ENCODE measurements around the gene ADCK2. TPM values are rescaled to one million over a fixed set of nuclear protein-coding genes. Genes with fewer than 3 reads are reported as not detected.
"Not testable (repeated sequence)": the region's sequence is repeated elsewhere in the genome, so short reads cannot be mapped to it uniquely, and the experiment has no call there.

Gene ADCK2
- total RNA-seq, 1 experiment from 2014 or later: 17.3 TPM

DNA sequence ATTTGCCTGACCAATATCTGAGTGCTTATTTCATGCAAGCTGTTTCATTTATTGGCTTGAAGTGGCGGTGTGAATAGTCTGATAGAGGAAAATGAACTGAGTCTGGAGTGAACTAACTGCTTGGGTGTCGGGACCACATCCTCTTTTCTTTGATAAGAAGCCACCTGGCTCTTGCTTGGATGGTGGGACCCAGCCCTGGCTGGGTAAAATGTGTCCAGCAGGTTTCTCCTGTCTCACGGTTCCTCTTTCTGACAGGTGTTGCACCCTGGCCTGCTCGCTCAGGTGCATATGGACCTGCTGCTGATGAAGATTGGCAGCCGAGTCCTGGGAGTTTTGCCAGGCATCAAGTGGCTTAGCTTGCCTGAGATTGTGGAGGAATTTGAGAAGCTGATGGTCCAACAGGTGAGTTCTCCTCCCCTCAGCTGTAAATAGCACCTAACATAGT lies 1.6 kb downstream of the ADCK2 start:
- Histone ChIP-seq H3K36me3 (no peaks in the 10 kb centered on the region), H3K4me1 (peaks cover 3% of the 10 kb centered on the region; the same call in 1 of the 2 replicates), H3K4me3 (no peak overlapping the region), H3K9me3 (replicated peaks) (no peaks in the 10 kb centered on the region), H3K27me3 (no peaks in the 10 kb centered on the region), H3K27ac (no peak overlapping the region)
- no peak for DNase-seq

DNA sequence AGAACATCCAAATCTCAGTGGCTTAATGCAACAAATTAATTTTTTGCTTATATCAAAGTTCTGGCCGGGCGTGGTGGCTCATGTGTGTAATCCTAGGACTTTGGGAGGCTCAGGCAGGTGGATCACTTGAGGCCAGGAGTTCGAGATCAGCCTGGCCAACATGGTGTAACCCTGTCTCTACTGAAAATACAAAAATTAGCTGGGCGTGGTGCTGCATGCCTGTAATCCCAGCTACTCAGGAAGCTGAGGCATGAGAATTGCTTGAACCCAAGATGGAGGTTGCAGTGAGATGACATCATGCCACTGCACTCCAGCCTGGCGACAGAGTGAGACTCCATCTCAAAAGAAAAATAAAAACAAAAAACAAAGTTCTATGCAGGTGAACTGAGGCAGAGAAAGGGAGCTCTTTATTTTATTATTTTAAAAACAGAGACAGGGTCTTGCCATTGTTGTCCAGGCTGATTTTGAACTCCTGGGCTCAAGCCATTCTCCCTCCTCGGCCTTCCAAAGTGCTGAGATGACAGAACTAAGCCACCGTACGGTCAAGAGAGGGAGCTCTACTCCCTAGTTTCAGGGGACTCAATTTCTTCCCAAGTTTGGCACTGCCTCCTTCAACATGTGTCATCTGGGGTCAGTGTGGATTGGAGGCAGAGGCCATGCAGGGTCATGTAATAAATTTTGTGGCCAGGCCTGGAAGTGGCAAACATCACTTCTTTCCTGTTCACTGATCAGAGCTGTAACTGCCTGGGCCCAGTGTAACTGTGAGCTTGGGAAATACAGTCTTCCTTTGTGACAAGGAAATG lies 2.4 kb downstream of the ADCK2 start:
- H3K4me3 ChIP-seq: no peak overlapping the region
- no peaks in the 10 kb centered on the region for H3K36me3 ChIP-seq
- H3K9me3 ChIP-seq (replicated peaks): no peaks in the 10 kb centered on the region
- H3K27ac ChIP-seq: no peak overlapping the region
- peak; percentile 45 to 71 for DNase-seq
- H3K4me1 ChIP-seq: peaks cover 3% of the 10 kb centered on the region; the same call in 1 of the 2 replicates
- H3K27me3 ChIP-seq: no peaks in the 10 kb centered on the region

DNA sequence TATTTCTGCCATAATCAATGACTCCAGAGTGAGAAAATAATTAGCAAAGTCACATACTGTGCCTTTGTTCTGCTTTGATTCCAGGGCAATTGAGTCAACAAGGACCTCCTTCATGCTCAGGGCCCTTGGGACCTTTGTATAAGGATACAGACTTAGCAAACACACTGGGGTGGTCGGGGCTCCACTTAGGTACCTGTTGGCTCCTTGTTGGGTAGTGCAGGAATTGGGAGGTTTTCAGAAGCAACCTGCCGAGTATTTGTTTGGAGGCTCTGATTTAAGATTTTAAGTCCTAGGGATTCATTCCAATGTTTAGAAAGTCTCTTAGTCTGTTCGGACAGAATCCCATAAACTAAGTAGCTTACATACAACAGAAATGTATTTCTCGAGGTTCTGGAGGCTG lies 3.0 kb downstream of the ADCK2 start:
- Histone ChIP-seq H3K27me3 (no peaks in the 10 kb centered on the region), H3K4me3 (no peak overlapping the region), H3K9me3 (replicated peaks) (no peaks in the 10 kb centered on the region), H3K4me1 (peaks cover 3% of the 10 kb centered on the region; the same call in 1 of the 2 replicates), H3K27ac (no peak overlapping the region), H3K36me3 (no peaks in the 10 kb centered on the region)
- no peak for DNase-seq

DNA sequence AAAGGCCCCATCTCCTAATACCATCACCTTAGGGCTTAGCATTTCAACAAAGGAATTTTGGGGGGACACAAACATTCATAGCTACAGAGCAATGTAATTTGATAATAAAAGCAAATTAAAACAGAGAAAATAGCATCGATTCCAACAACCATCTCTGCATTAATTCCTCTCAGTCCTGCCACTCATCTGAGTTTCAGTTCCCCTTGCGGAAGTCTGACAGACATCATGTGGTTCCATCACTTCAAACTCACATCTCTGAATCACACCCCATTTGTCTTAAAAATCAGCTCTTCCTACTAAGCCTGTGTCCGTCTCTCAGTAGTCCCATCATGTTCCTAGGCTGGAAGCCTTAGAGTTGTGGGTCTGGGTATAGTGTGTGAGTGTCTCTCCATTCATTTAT lies 3.6 kb downstream of the ADCK2 start:
- Histone ChIP-seq H3K27me3 (no peaks in the 10 kb centered on the region), H3K27ac (no peak overlapping the region)
- no peak for DNase-seq

DNA sequence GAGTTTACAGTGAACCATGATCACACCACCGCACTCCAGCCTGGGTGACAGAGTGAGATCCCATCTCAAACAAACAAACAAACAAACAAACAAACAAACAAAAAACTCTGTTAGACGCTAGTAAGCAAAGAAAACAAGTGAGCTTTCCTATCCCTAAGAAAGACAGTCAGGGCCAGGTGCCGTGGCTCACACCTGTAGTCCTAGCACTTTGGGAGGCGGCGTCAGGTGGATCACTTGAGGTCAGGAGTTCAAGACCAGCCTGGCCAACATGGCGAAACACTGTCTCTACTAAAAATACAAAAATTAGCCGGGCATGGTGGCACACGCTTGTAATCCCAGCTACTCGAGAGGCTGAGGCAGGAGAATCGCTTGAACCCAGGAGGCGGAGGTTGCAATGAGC lies 4.2 kb downstream of the ADCK2 start:
- not testable (repeated sequence) for H3K4me1 ChIP-seq; H3K9me3 ChIP-seq (replicated peaks); DNase-seq; H3K36me3 ChIP-seq; H3K27ac ChIP-seq; H3K4me3 ChIP-seq; H3K27me3 ChIP-seq

More for the DNA sequence above, 3.6 kb downstream of the ADCK2 start:
- Histone ChIP-seq H3K4me1 (peaks cover 3% of the 10 kb centered on the region; the same call in 1 of the 2 replicates), H3K9me3 (replicated peaks) (no peaks in the 10 kb centered on the region), H3K36me3 (no peaks in the 10 kb centered on the region), H3K4me3 (no peak overlapping the region)

DNA sequence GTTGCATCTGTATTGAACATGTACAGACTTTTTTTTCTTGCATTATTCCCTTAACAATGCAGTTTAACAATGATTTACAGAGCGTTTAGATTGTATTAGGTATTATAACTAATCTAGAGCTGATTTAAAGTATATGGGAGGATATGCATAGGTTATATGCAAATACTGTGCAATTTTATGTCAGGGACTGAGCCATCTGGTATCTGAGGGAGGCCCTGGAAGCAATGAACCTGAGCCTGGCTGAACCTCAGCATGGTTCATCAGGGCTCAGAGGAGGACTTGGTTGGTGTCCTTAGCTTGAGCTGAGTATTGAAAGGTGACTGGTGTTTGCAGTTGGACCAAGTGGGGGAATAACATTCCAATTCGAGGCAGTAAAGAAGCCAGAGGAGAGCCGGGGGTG lies 4.8 kb downstream of the ADCK2 start:
- Histone ChIP-seq H3K9me3 (replicated peaks) (no peaks in the 10 kb centered on the region), H3K36me3 (no peaks in the 10 kb centered on the region), H3K27me3 (no peaks in the 10 kb centered on the region), H3K4me3 (no peak overlapping the region), H3K4me1 (peaks cover 3% of the 10 kb centered on the region; the same call in 1 of the 2 replicates), H3K27ac (no peak overlapping the region)
- no peak for DNase-seq

DNA sequence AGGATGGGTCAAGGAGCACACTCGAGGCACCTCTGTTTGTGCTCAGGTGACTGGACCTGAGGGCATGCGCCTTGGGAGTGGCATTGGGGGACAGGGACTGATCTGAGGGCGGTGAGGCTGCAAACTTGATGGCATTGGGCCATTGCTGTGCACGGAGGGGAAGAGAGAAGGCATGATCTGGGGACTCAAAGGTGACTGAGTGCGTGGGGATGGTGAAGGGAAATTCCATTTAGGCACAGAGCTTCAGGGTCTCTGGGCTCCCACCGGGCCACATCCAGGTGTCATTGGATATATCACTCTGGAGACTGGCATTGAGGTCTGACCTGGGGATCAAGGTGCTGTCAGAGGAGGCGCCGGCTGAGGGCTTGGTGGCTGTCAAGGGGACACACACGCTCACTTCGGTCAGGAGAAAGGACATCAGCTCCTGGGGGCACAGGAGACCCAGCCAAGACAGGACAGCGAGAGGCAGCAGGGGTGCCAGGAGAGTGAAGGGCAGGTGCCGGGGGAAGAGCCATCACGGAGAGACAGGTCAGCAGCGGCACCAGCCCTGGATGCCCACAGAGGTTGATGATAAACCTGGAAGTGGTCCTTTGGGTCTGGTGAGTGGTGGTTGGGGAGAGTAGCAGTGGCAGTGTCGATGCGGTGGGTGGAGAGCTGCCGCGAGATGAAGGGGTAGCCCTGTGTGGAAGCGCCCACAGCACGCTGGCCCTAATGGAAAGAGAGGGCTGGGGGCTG lies 5.5 kb downstream of the ADCK2 start:
- Histone ChIP-seq H3K4me1 (peaks cover 6% of the 10 kb centered on the region), H3K36me3 (no peaks in the 10 kb centered on the region), H3K27ac (no peak overlapping the region), H3K9me3 (replicated peaks) (no peaks in the 10 kb centered on the region), H3K4me3 (no peak overlapping the region), H3K27me3 (no peaks in the 10 kb centered on the region)
- DNase-seq: no peak

DNA sequence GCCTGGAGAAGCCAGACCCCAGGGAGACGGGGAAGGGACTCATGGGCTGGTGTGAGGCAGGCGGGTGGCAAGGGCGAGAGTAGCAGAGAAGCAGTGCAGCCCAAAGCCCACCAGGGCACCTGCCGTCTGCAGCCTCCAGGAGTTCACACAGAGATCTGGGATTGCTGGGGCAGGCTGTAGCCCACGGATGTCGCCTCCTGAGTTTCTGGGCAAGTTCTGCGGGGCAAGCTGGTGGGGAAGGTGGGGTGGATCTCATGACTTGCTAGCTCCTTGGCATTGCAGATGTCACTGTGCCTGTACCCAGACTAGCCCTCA lies 6.0 kb downstream of the ADCK2 start:
- Histone ChIP-seq H3K4me3 (no peak overlapping the region), H3K27ac (no peak overlapping the region), H3K36me3 (no peaks in the 10 kb centered on the region), H3K9me3 (replicated peaks) (no peaks in the 10 kb centered on the region), H3K27me3 (no peaks in the 10 kb centered on the region), H3K4me1 (peaks cover 11% of the 10 kb centered on the region)
- no peak for DNase-seq

DNA sequence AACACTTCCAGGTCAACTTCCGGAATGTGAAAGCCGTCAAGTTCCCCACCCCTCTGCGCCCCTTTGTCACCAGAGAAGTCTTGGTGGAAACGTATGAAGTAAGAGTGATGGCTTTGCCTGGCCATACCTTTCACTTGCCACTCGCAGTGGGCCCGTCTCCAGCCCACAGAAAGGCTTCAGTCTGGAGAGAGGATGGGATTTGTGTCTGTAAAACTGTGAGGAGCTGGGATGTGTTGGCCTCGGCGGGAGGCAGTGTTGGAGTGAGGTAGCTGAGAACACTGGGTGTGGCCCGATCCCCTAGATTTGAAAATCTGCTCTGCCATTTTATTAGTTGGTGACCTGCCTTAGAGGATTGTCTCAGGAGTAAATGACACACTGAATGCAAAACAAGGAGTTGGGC lies 6.4 kb downstream of the ADCK2 start:
- Histone ChIP-seq H3K27ac (no peak overlapping the region), H3K9me3 (replicated peaks) (no peaks in the 10 kb centered on the region), H3K4me1 (peaks cover 15% of the 10 kb centered on the region), H3K36me3 (no peaks in the 10 kb centered on the region), H3K27me3 (no peaks in the 10 kb centered on the region), H3K4me3 (no peak overlapping the region)
- no peak for DNase-seq

DNA sequence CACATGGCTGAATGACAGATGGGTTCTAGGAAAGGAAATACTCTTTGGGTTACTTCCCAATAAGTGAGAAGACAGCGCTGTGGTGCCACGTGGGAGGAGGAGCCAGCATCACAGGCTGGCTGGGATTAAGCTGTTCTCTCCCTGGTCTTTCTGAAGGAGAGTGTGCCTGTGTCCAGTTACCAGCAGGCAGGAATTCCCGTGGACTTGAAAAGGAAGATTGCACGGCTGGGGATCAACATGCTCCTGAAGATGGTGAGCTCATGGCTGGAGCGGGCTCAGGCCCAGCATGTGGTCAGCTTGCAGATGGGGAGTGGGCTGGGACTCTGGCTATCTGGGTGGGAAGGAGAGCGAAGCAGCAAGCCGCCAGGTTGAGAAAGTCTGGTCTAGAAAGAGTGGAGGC lies 8.1 kb downstream of the ADCK2 start:
- no peaks in the 10 kb centered on the region for H3K36me3 ChIP-seq
- H3K27me3 ChIP-seq: no peaks in the 10 kb centered on the region
- no peak for DNase-seq
- H3K4me3 ChIP-seq: no peak overlapping the region
- no peaks in the 10 kb centered on the region for H3K9me3 ChIP-seq (replicated peaks)
- H3K4me1 ChIP-seq: peaks cover 12% of the 10 kb centered on the region
- no peak overlapping the region for H3K27ac ChIP-seq

DNA sequence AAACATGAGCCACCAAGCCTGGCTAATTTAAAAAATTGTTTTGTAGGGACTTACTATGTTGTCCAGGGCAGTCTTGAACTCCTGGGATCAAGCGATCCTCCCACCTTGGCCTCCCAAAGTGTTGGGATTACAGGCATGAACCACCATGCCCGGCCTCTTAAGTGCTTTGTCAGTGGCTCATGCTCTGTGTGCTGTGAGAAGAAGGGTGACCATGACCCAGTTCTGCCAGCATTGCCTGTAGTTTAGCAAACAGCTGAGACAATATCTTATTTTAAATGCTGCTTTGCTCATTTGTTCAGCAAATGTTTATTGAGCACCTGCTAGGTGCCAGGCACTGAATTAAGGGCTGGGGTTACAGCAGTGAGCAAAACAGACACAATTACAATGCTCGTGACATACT lies 9.0 kb downstream of the ADCK2 start:
- Histone ChIP-seq H3K9me3 (replicated peaks) (no peaks in the 10 kb centered on the region), H3K27ac (no peak overlapping the region), H3K36me3 (no peaks in the 10 kb centered on the region), H3K4me1 (peaks cover 12% of the 10 kb centered on the region), H3K4me3 (no peak overlapping the region), H3K27me3 (no peaks in the 10 kb centered on the region)
- no peak for DNase-seq

DNA sequence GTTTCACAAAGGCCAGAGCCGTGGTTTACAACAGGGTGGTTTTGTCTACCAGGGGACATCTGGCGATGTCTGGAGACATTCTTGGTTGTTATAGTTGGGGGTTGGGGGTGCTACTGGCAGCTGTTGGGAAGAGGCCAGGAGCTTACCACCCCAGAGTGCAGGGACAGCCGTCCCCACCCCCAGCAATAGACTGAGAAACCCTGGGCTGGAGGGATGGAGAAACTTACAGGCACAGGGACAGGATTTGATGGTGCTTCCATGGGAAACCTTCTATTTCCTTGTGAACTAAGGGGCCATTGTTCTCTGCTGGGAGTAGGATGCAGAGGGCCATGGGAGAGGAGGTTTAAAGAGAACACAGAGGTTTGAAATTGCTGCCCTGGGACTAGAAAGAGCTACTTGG lies 10.9 kb downstream of the ADCK2 start:
- Histone ChIP-seq H3K36me3 (no peaks in the 10 kb centered on the region), H3K27me3 (no peaks in the 10 kb centered on the region), H3K4me3 (no peak overlapping the region), H3K9me3 (replicated peaks) (no peaks in the 10 kb centered on the region), H3K27ac (peak overlapping the region; percentile 42), H3K4me1 (peaks cover 12% of the 10 kb centered on the region)
- peak; percentile 78 to 85 for DNase-seq

DNA sequence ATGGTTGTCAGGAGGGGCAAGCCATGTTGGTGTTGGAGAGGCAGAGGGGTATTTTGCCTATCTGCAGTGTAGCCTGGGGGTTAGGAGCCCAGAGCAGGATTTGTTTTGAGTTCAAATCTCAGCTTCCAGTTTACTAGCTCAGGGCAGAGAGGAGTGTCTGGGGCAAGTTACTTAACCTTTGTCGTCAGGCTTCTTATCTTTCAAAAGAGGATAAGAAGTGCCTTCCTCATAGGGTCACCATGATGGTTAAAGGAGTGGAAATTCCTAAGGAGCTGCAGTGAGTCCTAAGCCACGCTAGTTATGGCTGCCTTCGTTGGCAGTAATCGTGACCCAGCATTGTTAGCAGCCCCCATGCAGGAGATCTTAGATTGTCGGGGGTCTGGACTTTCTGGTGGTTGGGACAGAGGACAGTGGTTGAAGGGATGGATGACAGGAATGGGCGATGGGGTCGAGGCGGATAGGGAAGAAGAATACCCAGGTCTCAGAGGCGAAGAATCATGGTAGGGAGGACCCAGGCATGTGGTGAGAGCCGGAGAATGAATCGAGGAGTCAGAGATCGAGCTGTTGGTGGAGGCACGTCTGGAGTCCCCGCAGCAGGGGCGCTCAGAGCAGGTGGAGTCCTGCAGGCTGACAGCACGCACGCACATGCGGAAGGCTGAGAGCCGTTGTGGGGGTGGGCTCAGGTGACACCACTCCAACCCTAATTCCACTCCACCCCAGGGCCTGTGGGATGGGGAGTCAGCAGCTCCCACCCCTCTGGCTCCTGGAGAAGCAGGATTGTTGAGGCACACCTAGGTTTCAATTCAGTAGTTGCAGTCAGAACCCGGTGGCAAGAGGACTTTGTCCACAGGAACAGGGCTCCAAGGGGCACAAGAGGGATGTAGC lies 11.6 kb downstream of the ADCK2 start:
- peaks cover 12% of the 10 kb centered on the region for H3K4me1 ChIP-seq
- no peaks in the 10 kb centered on the region for H3K27me3 ChIP-seq
- H3K36me3 ChIP-seq: no peaks in the 10 kb centered on the region
- peak overlapping the region; percentile 42; the same call in 1 of the 2 replicates for H3K27ac ChIP-seq
- no peaks in the 10 kb centered on the region for H3K9me3 ChIP-seq (replicated peaks)
- no peak for DNase-seq
- H3K4me3 ChIP-seq: no peak overlapping the region

DNA sequence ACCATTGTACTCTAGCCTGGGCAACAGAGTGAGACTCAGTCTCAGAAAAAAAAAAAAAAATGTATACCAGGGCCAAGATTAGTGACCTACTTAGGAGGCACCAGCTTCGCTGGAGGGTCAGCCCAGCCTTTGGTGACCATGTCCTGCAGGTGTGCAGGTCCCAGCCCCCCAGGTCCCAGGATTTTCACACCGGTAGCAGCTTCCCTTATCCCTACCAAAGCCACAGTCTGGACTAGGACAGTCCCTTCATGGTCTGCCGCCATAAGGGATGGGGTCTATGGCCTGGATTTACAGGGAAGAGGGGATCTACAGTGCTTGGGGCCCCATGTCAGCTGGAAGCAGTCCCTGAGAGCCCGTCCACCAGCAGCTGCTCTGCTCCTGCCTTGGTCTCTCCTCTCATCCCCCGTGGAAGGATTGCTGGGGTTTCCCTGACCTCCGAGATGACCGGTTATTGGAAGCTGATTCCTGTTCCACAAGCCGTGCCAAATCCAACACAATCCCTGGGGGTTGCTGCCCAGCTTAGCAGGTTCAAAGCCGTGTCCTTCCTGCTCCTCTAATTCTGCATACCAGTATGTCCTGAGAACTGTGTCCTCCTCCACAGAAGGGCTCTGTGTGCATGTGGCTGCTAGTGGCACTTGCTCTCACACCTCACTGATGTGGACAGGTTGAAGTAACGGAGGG lies 12.8 kb downstream of the ADCK2 start:
- no peak overlapping the region for H3K27ac ChIP-seq
- no peak overlapping the region for H3K4me3 ChIP-seq
- DNase-seq: no peak
- peaks cover 12% of the 10 kb centered on the region for H3K4me1 ChIP-seq
- no peaks in the 10 kb centered on the region for H3K36me3 ChIP-seq
- H3K27me3 ChIP-seq: no peaks in the 10 kb centered on the region
- no peaks in the 10 kb centered on the region for H3K9me3 ChIP-seq (replicated peaks)

Data from SJCRH30 (cell line).